IMR-90 (cell line): ENCODE results near the gene GRK5. TPM values are rescaled to one million over a fixed set of nuclear protein-coding genes. Genes with fewer than 3 reads are reported as not detected.

Source experiments
- ATAC-seq: fragments of 200-7000 bp; cut with Tn5 transposase; 2 replicates; pipeline ENCODE4 v1.9.1; 2020; ENCODE audit warnings: low read depth, mild to moderate bottlenecking, moderate library complexity
- BruUV-seq: library from RNA; stranded (reverse); fragments of 400-500 nt; replicated peaks from 2 replicates; lab custom pipeline; 2021; lab: Mats Ljungman, UMichigan
- CTCF ChIA-PET: fragments of 300-600 bp; formaldehyde crosslinking; extraction: SDS; loops from one replicate; lab custom pipeline; 2021; ENCODE audit warnings: antibody characterized with exemption; lab: Yijun Ruan, JAX
- POLR2A ChIA-PET: fragments of 300-600 bp; sonication (Branson Sonifier 250); formaldehyde crosslinking; loops from one replicate; lab custom pipeline; 2022; ENCODE audit warnings: antibody characterized with exemption; ENCODE audit not compliant: unreplicated experiment; lab: Charles Lee
- DNase-seq: peaks from one replicate; pipeline ENCODE4 v3.0.0; 2013
- H2AFZ ChIP-seq: replicated peaks from 2 replicates; pipeline ENCODE3; 2013; ENCODE audit warnings: low read length, mild to moderate bottlenecking; ENCODE audit not compliant: poor library complexity
- H2AK5ac ChIP-seq: 2 replicates; pipeline ENCODE4 v1.6.1; 2013; ENCODE audit warnings: low read depth, low read length, inconsistent platforms
- H2AK9ac ChIP-seq: replicated peaks from 2 replicates; pipeline ENCODE3; 2013; ENCODE audit warnings: mild to moderate bottlenecking, low read depth, low read length, moderate library complexity; ENCODE audit not compliant: poor library complexity
- H2BK120ac ChIP-seq: 2 replicates; pipeline ENCODE4 v1.6.1; 2013; ENCODE audit warnings: low read depth, low read length, inconsistent platforms
- H2BK15ac ChIP-seq: 3 replicates; pipeline ENCODE4 v1.6.1; 2013; ENCODE audit warnings: low read depth, low read length, inconsistent platforms
- H2BK20ac ChIP-seq: 2 replicates; pipeline ENCODE4 v1.6.1; 2013; ENCODE audit warnings: low read depth, mild to moderate bottlenecking, inconsistent platforms, low read length, moderate library complexity
- H2BK5ac ChIP-seq: 2 replicates; pipeline ENCODE4 v1.6.1; 2013; ENCODE audit warnings: mild to moderate bottlenecking, low read depth, low read length, inconsistent platforms; ENCODE audit not compliant: poor library complexity, severe bottlenecking
- H3K14ac ChIP-seq: replicated peaks from 2 replicates; pipeline ENCODE4 v1.6.1; 2013; ENCODE audit warnings: low read depth, low read length, inconsistent platforms
- H3K18ac ChIP-seq: 2 replicates; pipeline ENCODE4 v1.6.1; 2013; ENCODE audit warnings: low read depth, low read length, control low read depth
- H3K23ac ChIP-seq: 2 replicates; pipeline ENCODE4 v1.6.1; 2013; ENCODE audit warnings: low read depth, low read length, inconsistent platforms
- H3K27ac ChIP-seq: 2 replicates; pipeline ENCODE4 v1.5.1; 2013; ENCODE audit warnings: mild to moderate bottlenecking, control low read depth, low read length; ENCODE audit not compliant: insufficient read depth
- H3K27me3 ChIP-seq: 2 replicates; pipeline ENCODE4 v1.6.1; 2013; ENCODE audit warnings: low read length; ENCODE audit not compliant: control insufficient read depth, insufficient read depth
- H3K36me3 ChIP-seq: 2 replicates; pipeline ENCODE4 v1.6.1; 2013; ENCODE audit warnings: low read length, mixed read lengths; ENCODE audit not compliant: control insufficient read depth, insufficient read depth
- H3K4ac ChIP-seq: 2 replicates; pipeline ENCODE4 v1.6.1; 2013; ENCODE audit warnings: low read depth, low read length, inconsistent platforms
- H3K4me1 ChIP-seq: 2 replicates; pipeline ENCODE4 v1.6.1; 2013; ENCODE audit warnings: low read length, mixed read lengths; ENCODE audit not compliant: control insufficient read depth, insufficient read depth
- H3K4me2 ChIP-seq: 2 replicates; pipeline ENCODE4 v1.6.1; 2013; ENCODE audit warnings: low read depth, mild to moderate bottlenecking, control low read depth, low read length, moderate library complexity
- H3K4me3 ChIP-seq: 2 replicates; pipeline ENCODE4 v1.5.1; 2013; ENCODE audit warnings: low read depth, mild to moderate bottlenecking, control low read depth, low read length, moderate library complexity; ENCODE audit not compliant: insufficient read depth
- H3K56ac ChIP-seq: 2 replicates; pipeline ENCODE4 v1.6.1; 2013; ENCODE audit warnings: low read length, inconsistent platforms; ENCODE audit not compliant: insufficient read depth; ENCODE audit errors: extremely low read depth
- H3K79me1 ChIP-seq, 2 experiments: 2 replicates each; pipeline ENCODE4 v1.6.1; 2013; ENCODE audit warnings: low read length in 2 of 2, inconsistent platforms in 1 of 2, low read depth in 1 of 2
- H3K9ac ChIP-seq: 2 replicates; pipeline ENCODE4 v1.6.1; 2013; ENCODE audit warnings: low read depth, low read length, control low read depth
- H3K9me1 ChIP-seq: 2 replicates; pipeline ENCODE4 v1.6.1; 2013; ENCODE audit warnings: low read length, inconsistent platforms; ENCODE audit not compliant: insufficient read depth
- H3K9me3 ChIP-seq: 2 replicates; pipeline ENCODE4 v1.6.1; 2013; ENCODE audit warnings: low read length; ENCODE audit not compliant: control insufficient read depth, insufficient read depth
- H4K20me1 ChIP-seq: 2 replicates; pipeline ENCODE4 v1.6.1; 2013; ENCODE audit warnings: low read length, inconsistent platforms; ENCODE audit not compliant: insufficient read depth
- H4K5ac ChIP-seq: 2 replicates; pipeline ENCODE4 v1.6.1; 2013; ENCODE audit warnings: mild to moderate bottlenecking, low read depth, low read length, control low read depth
- H4K8ac ChIP-seq, 2 experiments: 2 replicates each; pipeline ENCODE4 v1.6.1; 2013; ENCODE audit warnings: low read depth in 2 of 2, low read length in 2 of 2, control low read depth in 1 of 2, inconsistent platforms in 1 of 2
- H4K91ac ChIP-seq: 2 replicates; pipeline ENCODE4 v1.6.1; 2013; ENCODE audit warnings: low read depth, low read length, inconsistent platforms; ENCODE audit not compliant: insufficient read depth
- BHLHE40 ChIP-seq: fragments of 150-350 bp; IDR thresholded peaks from 2 replicates; pipeline ENCODE4 v1.6.1; 2016; ENCODE audit warnings: mild to moderate bottlenecking, low read depth, low read length
- CEBPB ChIP-seq: IDR thresholded peaks from 2 replicates; pipeline ENCODE4 v1.6.1; 2012; ENCODE audit warnings: low read depth, low read length, improper control_type of control experiment
- CHD1 ChIP-seq: IDR thresholded peaks from 2 replicates; pipeline ENCODE4 v1.6.1; 2012; ENCODE audit warnings: low read depth, low read length, improper control_type of control experiment
- FOS ChIP-seq: fragments of 150-350 bp; IDR thresholded peaks from 2 replicates; pipeline ENCODE4 v1.6.1; 2016; ENCODE audit warnings: low read depth, low read length
- MAFK ChIP-seq: IDR thresholded peaks from 2 replicates; pipeline ENCODE4 v1.6.1; 2012; ENCODE audit warnings: low read depth, low read length, improper control_type of control experiment
- MAZ ChIP-seq: IDR thresholded peaks from 2 replicates; pipeline ENCODE4 v1.6.1; 2012; ENCODE audit warnings: low read depth, mild to moderate bottlenecking, low read length, improper control_type of control experiment, moderate library complexity, borderline replicate concordance
- MXI1 ChIP-seq: IDR thresholded peaks from 2 replicates; pipeline ENCODE4 v1.6.1; 2012; ENCODE audit warnings: low read depth, mild to moderate bottlenecking, low read length, moderate library complexity, borderline replicate concordance
- NFE2L2 ChIP-seq: fragments of 150-350 bp; IDR thresholded peaks from 2 replicates; pipeline ENCODE4 v1.6.1; 2016; ENCODE audit warnings: low read depth, mild to moderate bottlenecking, low read length
- POLR2A ChIP-seq: IDR thresholded peaks from 2 replicates; pipeline ENCODE4 v1.6.1; 2012; ENCODE audit warnings: mild to moderate bottlenecking, low read depth, low read length
- RAD21 ChIP-seq: IDR thresholded peaks from 2 replicates; pipeline ENCODE4 v1.6.1; 2012; ENCODE audit warnings: low read length, improper control_type of control experiment
- RCOR1 ChIP-seq: IDR thresholded peaks from 2 replicates; pipeline ENCODE4 v1.6.1; 2012; ENCODE audit warnings: mild to moderate bottlenecking, low read length, improper control_type of control experiment; ENCODE audit not compliant: insufficient replicate concordance
- RFX5 ChIP-seq: IDR thresholded peaks from 2 replicates; pipeline ENCODE4 v1.8.0; 2012; ENCODE audit warnings: low read depth, mild to moderate bottlenecking, low read length, moderate library complexity
- SMC3 ChIP-seq: fragments of 150-350 bp; IDR thresholded peaks from 2 replicates; pipeline ENCODE4 v1.6.1; 2016; ENCODE audit warnings: low read depth, mild to moderate bottlenecking, antibody characterized with exemption, low read length, moderate library complexity
- WGBS, 2 experiments: methylation state at CpG; one replicate each; pipeline versions ENCODE4 v1.1.5 to v1.1.7; 2013; ENCODE audit warnings: missing lambda C conversion rate in 2 of 2; ENCODE audit not compliant: insufficient read length in 1 of 2; ENCODE audit errors: extremely low coverage in 2 of 2; 5-methylcytosine and 5-hydroxymethylcytosine counted together
- dilution Hi-C: fragments of 300-500 bp; cut with HindIII; formaldehyde crosslinking; loops from one replicate; pipeline ENCODE4 v1.14.3; 2018; ENCODE audit warnings: low sequenced_read_pairs; ENCODE audit not compliant: unreplicated experiment
- in situ Hi-C: fragments of 300-500 bp; cut with MboI; formaldehyde crosslinking; loops from 3 replicates; pipeline ENCODE4 v1.14.3; 2019; ENCODE audit warnings: low sequenced_read_pairs, inconsistent platforms, mixed read lengths
- intact Hi-C: fragments of 100-400 bp; cut with micrococcal nuclease; formaldehyde crosslinking; loops from 2 replicates; pipeline ENCODE4 v1.10.0; 2022
- polyA plus RNA-seq, 3 experiments: library from polyadenylated mRNA; depleted of rRNA; stranded (reverse); fragments of >200 nt; gene quantifications; 2 replicates each; pipeline ENCODE4 v1.2.3, GENCODE V29; 2012; ENCODE audit warnings: low replicate concordance in 1 of 3
- total RNA-seq: library from RNA; depleted of rRNA; stranded (reverse); fragments of >200 nt; gene quantifications from 2 replicates; pipeline ENCODE4 v1.2.3, GENCODE V29; 2012
- TF ChIP-seq, protein P1 (sequence below): fragments of 150-350 bp; IDR thresholded peaks from 2 replicates; pipeline ENCODE4 v1.6.1; 2017; ENCODE audit warnings: mild to moderate bottlenecking, antibody characterized with exemption, low read length, low read depth
- TF ChIP-seq, protein P2 (sequence below): conservative IDR thresholded peaks from 2 replicates; pipeline ENCODE4 v1.5.1; 2012; ENCODE audit warnings: mild to moderate bottlenecking, low read depth, low read length, improper control_type of control experiment
- TF ChIP-seq, protein P3 (sequence below): fragments of 150-350 bp; IDR thresholded peaks from 2 replicates; pipeline ENCODE4 v1.6.1; 2016; ENCODE audit warnings: low read depth, mild to moderate bottlenecking, low read length, moderate library complexity, borderline replicate concordance

The GRK5 gene
- total and polyA plus RNA-seq, 2 of the 4 experiments (the other 2 are of a cell fraction): 12.9 to 16.3 TPM

DNA sequence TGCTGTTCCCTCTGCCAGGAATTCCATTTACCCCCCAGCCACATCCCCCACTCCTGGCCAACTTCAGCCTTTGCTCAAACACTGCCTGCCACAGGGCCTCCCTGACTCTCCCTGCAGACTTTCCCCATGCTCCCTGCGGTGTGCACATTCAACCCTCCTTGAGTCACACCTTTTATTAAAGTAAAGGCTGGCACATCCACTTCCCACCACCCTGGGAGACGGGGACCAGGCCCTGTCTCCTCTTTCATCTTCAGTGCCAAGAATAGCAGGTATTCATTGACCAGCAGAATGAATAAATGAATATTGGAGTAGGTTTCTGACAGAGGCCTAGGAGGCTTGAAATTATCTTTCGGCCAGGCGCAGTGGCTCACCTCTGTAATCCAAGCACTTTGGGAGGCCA is 91.4 kb downstream of the GRK5 start:
- H3K9ac ChIP-seq: no peak overlapping the region
- in situ Hi-C loops (no loop called here), intact Hi-C loops (no loop called here), dilution Hi-C loops (no loop called here)
- H3K27ac ChIP-seq: no peak overlapping the region
- no peak overlapping the region for H2BK120ac ChIP-seq
- H3K36me3 ChIP-seq: peaks cover 26% of the 10 kb centered on the region
- H3K27me3 ChIP-seq: no peaks in the 10 kb centered on the region
- H3K4me3 ChIP-seq: no peak overlapping the region
- CTCF ChIA-PET: interaction anchor here (0.5 kb wide), 1 partner anchor 66 kb away, joined by 3 read pairs; no protein-coding TSS in a partner anchor
- no peak overlapping the region for H2AK5ac ChIP-seq
- no peak overlapping the region for H3K14ac ChIP-seq
- H3K23ac ChIP-seq: no peak overlapping the region
- H3K4ac ChIP-seq: no peak overlapping the region
- TF ChIP-seq FOS (no peak), MXI1 (no peak), NFE2L2 (no peak), MAFK (no peak), POLR2A (no peak), RCOR1 (no peak), RAD21 (no peak), RFX5 (no peak), CEBPB (no peak), SMC3 (no peak), CHD1 (no peak), MAZ (no peak), BHLHE40 (no peak)
- TF ChIP-seq, protein P1, sequence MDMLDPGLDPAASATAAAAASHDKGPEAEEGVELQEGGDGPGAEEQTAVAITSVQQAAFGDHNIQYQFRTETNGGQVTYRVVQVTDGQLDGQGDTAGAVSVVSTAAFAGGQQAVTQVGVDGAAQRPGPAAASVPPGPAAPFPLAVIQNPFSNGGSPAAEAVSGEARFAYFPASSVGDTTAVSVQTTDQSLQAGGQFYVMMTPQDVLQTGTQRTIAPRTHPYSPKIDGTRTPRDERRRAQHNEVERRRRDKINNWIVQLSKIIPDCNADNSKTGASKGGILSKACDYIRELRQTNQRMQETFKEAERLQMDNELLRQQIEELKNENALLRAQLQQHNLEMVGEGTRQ: no peak
- TF ChIP-seq, protein P2, sequence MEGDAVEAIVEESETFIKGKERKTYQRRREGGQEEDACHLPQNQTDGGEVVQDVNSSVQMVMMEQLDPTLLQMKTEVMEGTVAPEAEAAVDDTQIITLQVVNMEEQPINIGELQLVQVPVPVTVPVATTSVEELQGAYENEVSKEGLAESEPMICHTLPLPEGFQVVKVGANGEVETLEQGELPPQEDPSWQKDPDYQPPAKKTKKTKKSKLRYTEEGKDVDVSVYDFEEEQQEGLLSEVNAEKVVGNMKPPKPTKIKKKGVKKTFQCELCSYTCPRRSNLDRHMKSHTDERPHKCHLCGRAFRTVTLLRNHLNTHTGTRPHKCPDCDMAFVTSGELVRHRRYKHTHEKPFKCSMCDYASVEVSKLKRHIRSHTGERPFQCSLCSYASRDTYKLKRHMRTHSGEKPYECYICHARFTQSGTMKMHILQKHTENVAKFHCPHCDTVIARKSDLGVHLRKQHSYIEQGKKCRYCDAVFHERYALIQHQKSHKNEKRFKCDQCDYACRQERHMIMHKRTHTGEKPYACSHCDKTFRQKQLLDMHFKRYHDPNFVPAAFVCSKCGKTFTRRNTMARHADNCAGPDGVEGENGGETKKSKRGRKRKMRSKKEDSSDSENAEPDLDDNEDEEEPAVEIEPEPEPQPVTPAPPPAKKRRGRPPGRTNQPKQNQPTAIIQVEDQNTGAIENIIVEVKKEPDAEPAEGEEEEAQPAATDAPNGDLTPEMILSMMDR: no peak
- TF ChIP-seq, protein P3, sequence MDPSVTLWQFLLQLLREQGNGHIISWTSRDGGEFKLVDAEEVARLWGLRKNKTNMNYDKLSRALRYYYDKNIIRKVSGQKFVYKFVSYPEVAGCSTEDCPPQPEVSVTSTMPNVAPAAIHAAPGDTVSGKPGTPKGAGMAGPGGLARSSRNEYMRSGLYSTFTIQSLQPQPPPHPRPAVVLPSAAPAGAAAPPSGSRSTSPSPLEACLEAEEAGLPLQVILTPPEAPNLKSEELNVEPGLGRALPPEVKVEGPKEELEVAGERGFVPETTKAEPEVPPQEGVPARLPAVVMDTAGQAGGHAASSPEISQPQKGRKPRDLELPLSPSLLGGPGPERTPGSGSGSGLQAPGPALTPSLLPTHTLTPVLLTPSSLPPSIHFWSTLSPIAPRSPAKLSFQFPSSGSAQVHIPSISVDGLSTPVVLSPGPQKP: no peak
- H3K4me1 ChIP-seq: peaks cover 17% of the 10 kb centered on the region; the same call in 1 of the 2 replicates
- H3K79me1 ChIP-seq: peaks cover 58 to 86% of the 10 kb centered on the region in 2 experiments
- H2BK15ac ChIP-seq: no peak overlapping the region
- H3K56ac ChIP-seq: no peak overlapping the region
- BruUV-seq: no TSS peak
- H4K8ac ChIP-seq: no peak overlapping the region
- H3K9me3 ChIP-seq: peaks cover 12% of the 10 kb centered on the region
- H3K18ac ChIP-seq: no peak overlapping the region; the same call in 1 of the 2 replicates
- no peak overlapping the region for H4K91ac ChIP-seq
- peaks cover 31% of the 10 kb centered on the region for H3K9me1 ChIP-seq
- H2AK9ac ChIP-seq: no peak overlapping the region
- no peak overlapping the region for H3K4me2 ChIP-seq
- DNase-seq (no peak), ATAC-seq (no peak)
- POLR2A ChIA-PET: no interaction called here
- H4K20me1 ChIP-seq: peaks cover 91% of the 10 kb centered on the region
- H2BK20ac ChIP-seq: no peak overlapping the region
- no peak overlapping the region for H2AFZ ChIP-seq
- WGBS, 2 experiments: 100% methylated on average over 1 of the region's 4 CpGs; no CpG with 5 or more reads in 1 of the 2 experiments
- H4K5ac ChIP-seq: no peak overlapping the region
- H2BK5ac ChIP-seq: no peak overlapping the region
